Colonic mucosa (tissue), 4 donors: ENCODE results near the gene CARNS1. TPM values are rescaled to one million over a fixed set of nuclear protein-coding genes. Genes with fewer than 3 reads are reported as not detected.
A peak's percentile ranks its signal among the peaks of the same experiment; 100 is the strongest.

Source experiments
- DNase-seq: peaks from one replicate; pipeline ENCODE4 v3.0.0-alpha.2; 2020
- H3K27ac ChIP-seq: fragments of 200-600 bp; one replicate; pipeline ENCODE4 v1.8.0; 2021
- H3K27me3 ChIP-seq: fragments of 200-600 bp; one replicate; pipeline ENCODE4 v1.8.0; 2021
- H3K36me3 ChIP-seq: fragments of 200-600 bp; one replicate; pipeline ENCODE4 v1.8.0; 2021
- H3K4me1 ChIP-seq: fragments of 200-600 bp; one replicate; pipeline ENCODE4 v1.8.0; 2021; ENCODE audit warnings: mild to moderate bottlenecking
- H3K4me3 ChIP-seq: fragments of 200-600 bp; one replicate; pipeline ENCODE4 v1.8.0; 2021
- H3K9ac ChIP-seq, 2 donors: one replicate each; pipeline ENCODE4 v1.7.0; 2013; ENCODE audit warnings: control low read depth in 2 of 2, low read depth in 2 of 2, low read length in 2 of 2
- H3K9me3 ChIP-seq: fragments of 200-600 bp; one replicate; pipeline ENCODE4 v1.8.0; 2021
- intact Hi-C: fragments of 100-400 bp; cut with DNase I; formaldehyde crosslinking; loops from one replicate; pipeline ENCODE4 v1.14.1; 2022
- total RNA-seq, 2 donors: library from RNA; stranded (reverse); fragmentation: NEBNext Ultra II Directional in 1 of 2; extraction: Animal tissue kit (Norgen Biotek cat#: 25700) in 1 of 2; gene quantifications; one replicate each; pipeline ENCODE4 v1.2.1, GENCODE V29; 2021
- TF ChIP-seq, protein P1 (sequence below): fragments of 200-600 bp; IDR thresholded peaks from one replicate; pipeline ENCODE4 v1.8.0; 2022; ENCODE audit warnings: antibody characterized with exemption, mild to moderate bottlenecking
- donor health status: healthy.
- donor health status: DM: no; HTN: no; CAD: no.
- donor health status: DM: no; HTN: no; CAD: no.

CARNS1 gene
- total RNA-seq, 2 donors from 2014 or later, result 0.20 to 0.32 TPM

- no peak for DNase-seq
- Histone ChIP-seq H3K4me3 (peak overlapping the region; percentile 89), H3K9ac (peak overlapping the region; percentile 74 to 87), H3K27ac (no peak overlapping the region), H3K27me3 (no peaks in the 10 kb centered on the region), H3K9me3 (no peaks in the 10 kb centered on the region), H3K4me1 (peaks cover 8% of the 10 kb centered on the region), H3K36me3 (peaks cover 12% of the 10 kb centered on the region)
- intact Hi-C loops, result no loop called here
- TF ChIP-seq, protein P1, sequence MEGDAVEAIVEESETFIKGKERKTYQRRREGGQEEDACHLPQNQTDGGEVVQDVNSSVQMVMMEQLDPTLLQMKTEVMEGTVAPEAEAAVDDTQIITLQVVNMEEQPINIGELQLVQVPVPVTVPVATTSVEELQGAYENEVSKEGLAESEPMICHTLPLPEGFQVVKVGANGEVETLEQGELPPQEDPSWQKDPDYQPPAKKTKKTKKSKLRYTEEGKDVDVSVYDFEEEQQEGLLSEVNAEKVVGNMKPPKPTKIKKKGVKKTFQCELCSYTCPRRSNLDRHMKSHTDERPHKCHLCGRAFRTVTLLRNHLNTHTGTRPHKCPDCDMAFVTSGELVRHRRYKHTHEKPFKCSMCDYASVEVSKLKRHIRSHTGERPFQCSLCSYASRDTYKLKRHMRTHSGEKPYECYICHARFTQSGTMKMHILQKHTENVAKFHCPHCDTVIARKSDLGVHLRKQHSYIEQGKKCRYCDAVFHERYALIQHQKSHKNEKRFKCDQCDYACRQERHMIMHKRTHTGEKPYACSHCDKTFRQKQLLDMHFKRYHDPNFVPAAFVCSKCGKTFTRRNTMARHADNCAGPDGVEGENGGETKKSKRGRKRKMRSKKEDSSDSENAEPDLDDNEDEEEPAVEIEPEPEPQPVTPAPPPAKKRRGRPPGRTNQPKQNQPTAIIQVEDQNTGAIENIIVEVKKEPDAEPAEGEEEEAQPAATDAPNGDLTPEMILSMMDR, result no peak
Measured at GRCh38 chr11:67429038-67429668, 13.7 kb downstream of the CARNS1 start.

- Histone ChIP-seq H3K9me3 (no peaks in the 10 kb centered on the region), H3K4me3 (peak overlapping the region; percentile 89), H3K36me3 (peaks cover 12% of the 10 kb centered on the region), H3K27me3 (no peaks in the 10 kb centered on the region), H3K4me1 (peaks cover 8% of the 10 kb centered on the region), H3K9ac (no peak overlapping the region), H3K27ac (no peak overlapping the region)
- intact Hi-C loops, result no loop called here
- TF ChIP-seq, protein P1, result no peak
- DNase-seq, result no peak
Measured at GRCh38 chr11:67429722-67430121, 14.2 kb downstream of the CARNS1 start.

- Histone ChIP-seq H3K4me1 (peaks cover 8% of the 10 kb centered on the region), H3K36me3 (peaks cover 12% of the 10 kb centered on the region), H3K9ac (no peak overlapping the region), H3K4me3 (no peak overlapping the region), H3K27me3 (no peaks in the 10 kb centered on the region), H3K27ac (no peak overlapping the region), H3K9me3 (no peaks in the 10 kb centered on the region)
- TF ChIP-seq, protein P1, result no peak
- no peak for DNase-seq
- intact Hi-C loops, result no loop called here
Measured at GRCh38 chr11:67431346-67432249, 16.1 kb downstream of the CARNS1 start.

DNA sequence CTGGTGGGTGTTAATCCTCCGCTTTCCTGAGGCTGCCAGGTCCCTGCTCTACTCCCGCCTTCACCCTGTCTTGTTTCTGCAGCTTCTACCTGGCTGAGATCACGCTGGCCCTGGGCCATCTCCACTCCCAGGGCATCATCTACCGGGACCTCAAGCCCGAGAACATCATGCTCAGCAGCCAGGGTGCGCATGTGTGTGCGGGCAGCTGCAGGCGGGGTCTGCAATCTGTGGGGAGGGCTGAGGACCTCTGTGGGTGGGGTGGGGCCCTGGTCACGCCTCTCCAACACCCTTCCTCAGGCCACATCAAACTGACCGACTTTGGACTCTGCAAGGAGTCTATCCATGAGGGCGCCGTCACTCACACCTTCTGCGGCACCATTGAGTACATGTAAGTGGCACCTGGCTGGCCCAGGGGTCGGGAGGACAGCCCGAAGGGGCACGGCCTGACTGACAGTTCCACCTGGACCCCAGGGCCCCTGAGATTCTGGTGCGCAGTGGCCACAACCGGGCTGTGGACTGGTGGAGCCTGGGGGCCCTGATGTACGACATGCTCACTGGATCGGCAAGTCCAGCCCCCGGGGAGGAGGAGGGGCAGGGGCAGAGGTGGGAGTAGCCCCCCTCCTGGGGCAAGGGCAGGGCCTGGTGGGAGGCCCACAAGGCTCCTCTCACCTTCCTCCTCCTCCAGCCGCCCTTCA, 17.3 kb downstream of the CARNS1 start:
- Histone ChIP-seq H3K27ac (no peak overlapping the region), H3K9ac (no peak overlapping the region), H3K27me3 (no peaks in the 10 kb centered on the region), H3K36me3 (peaks cover 12% of the 10 kb centered on the region), H3K4me1 (peaks cover 8% of the 10 kb centered on the region), H3K4me3 (no peak overlapping the region), H3K9me3 (no peaks in the 10 kb centered on the region)
- TF ChIP-seq, protein P1, result no peak
- no peak for DNase-seq
- intact Hi-C loops, result no loop called here

GRCh38 chr11:67433536-67434394, 18.3 kb downstream of the CARNS1 start:
- no peaks in the 10 kb centered on the region for H3K27me3 ChIP-seq
- H3K9me3 ChIP-seq, result no peaks in the 10 kb centered on the region
- intact Hi-C loops, result no loop called here
- TF ChIP-seq, protein P1, result no peak
- H3K4me3 ChIP-seq, result no peak overlapping the region
- H3K4me1 ChIP-seq, result peaks cover 8% of the 10 kb centered on the region
- DNase-seq, result no peak
- H3K9ac ChIP-seq, result peak overlapping the region in 1 of 2 donors; percentile 43
- peaks cover 12% of the 10 kb centered on the region for H3K36me3 ChIP-seq
- no peak overlapping the region for H3K27ac ChIP-seq
